BLaER1 treated with 17β-estradiol and CSF1 and Interleukin-3, amounts not matched to agents 10 nM and 100 nM (cell line): ENCODE measurements around the gene PCNT.

ENCODE experiments used
- H3K27ac ChIP-seq, 11 experiments: shearing (Covaris generic); formaldehyde crosslinking; 2 replicates each; pipeline ENCODE4 v1.8.1; 2022
- H3K27me3 ChIP-seq, 11 experiments: shearing (Covaris generic); formaldehyde crosslinking; 2 replicates each; pipeline ENCODE4 v1.8.1; 2022
- H3K36me3 ChIP-seq, 11 experiments: shearing (Covaris generic); formaldehyde crosslinking; 2 replicates each; pipeline ENCODE4 v1.8.1; 2022
- H3K4me1 ChIP-seq, 10 experiments: shearing (Covaris generic); formaldehyde crosslinking; 2 replicates each; pipeline ENCODE4 v1.8.1; 2022
- H3K4me2 ChIP-seq, 11 experiments: shearing (Covaris generic); formaldehyde crosslinking; 2 replicates each; pipeline ENCODE4 v1.8.1; 2022
- H3K4me3 ChIP-seq, 10 experiments: shearing (Covaris generic); formaldehyde crosslinking; 2 replicates each; pipeline ENCODE4 v1.8.1; 2022
- H3K9ac ChIP-seq, 11 experiments: shearing (Covaris generic); formaldehyde crosslinking; 2 replicates each; pipeline ENCODE4 v1.8.1; 2022
- H3K9me3 ChIP-seq, 11 experiments: shearing (Covaris generic); formaldehyde crosslinking; replicated peaks in 1 of 11; 2 replicates each; pipeline ENCODE4 v1.8.1; 2022
- H4K20me1 ChIP-seq, 11 experiments: shearing (Covaris generic); formaldehyde crosslinking; 2 replicates each; pipeline ENCODE4 v1.8.1; 2022
- Cebpa-rat ChIP-seq, 11 experiments: shearing (Covaris generic); IDR thresholded peaks; 2 replicates each; pipeline ENCODE4 v1.8.1; 2022

Gene PCNT

GRCh38 chr21:46312949-46313348, 11.0 kb upstream of the PCNT start:
- Histone ChIP-seq H3K9me3 (peaks cover 0 to 13% (median 0%) of the 10 kb centered on the region in 11 experiments; a peak in 1 of 22 replicates), H3K27ac (no peak overlapping the region), H3K4me1 (peaks cover 0 to under 1% (median 0%) of the 10 kb centered on the region in 10 experiments; a peak in 1 of 20 replicates), H3K27me3 (no peaks in the 10 kb centered on the region), H3K4me3 (no peak overlapping the region), H3K36me3 (peaks cover 0 to 98% (median 92%) of the 10 kb centered on the region in 11 experiments; a peak in 20 of 22 replicates), H3K4me2 (no peak overlapping the region), H4K20me1 (peaks cover 0 to 55% (median 7%) of the 10 kb centered on the region in 11 experiments; a peak in 11 of 22 replicates), H3K9ac (no peak overlapping the region)
- TF ChIP-seq Cebpa-rat (IDR thresholded peaks at IDR 0.05) = no peak

- Histone ChIP-seq H3K27me3 (no peaks in the 10 kb centered on the region), H3K4me1 (peaks cover 0 to 16% (median 9%) of the 10 kb centered on the region in 10 experiments; a peak in 17 of 20 replicates), H3K36me3 (peaks cover 0 to 98% (median 89%) of the 10 kb centered on the region in 11 experiments; a peak in 20 of 22 replicates), H3K9ac (no peak overlapping the region), H3K27ac (no peak overlapping the region), H4K20me1 (peaks cover 0 to 59% (median 23%) of the 10 kb centered on the region in 11 experiments; a peak in 15 of 22 replicates), H3K9me3 (peaks cover 0 to 13% (median 0%) of the 10 kb centered on the region in 11 experiments; a peak in 1 of 22 replicates), H3K4me2 (no peak overlapping the region), H3K4me3 (no peak overlapping the region)
- TF ChIP-seq Cebpa-rat (IDR thresholded peaks at IDR 0.05) = no peak
These were observed 9.4 kb upstream of the PCNT start for GRCh38 chr21:46314441-46315020.

GRCh38 chr21:46316708-46317324, 7.1 kb upstream of the PCNT start:
- Histone ChIP-seq H3K9ac (no peak overlapping the region), H3K4me3 (no peak overlapping the region), H3K27me3 (no peaks in the 10 kb centered on the region), H3K9me3 (peaks cover 0 to 13% (median 0%) of the 10 kb centered on the region in 11 experiments; a peak in 1 of 22 replicates), H3K36me3 (peaks cover 0 to 97% (median 75%) of the 10 kb centered on the region in 11 experiments; a peak in 20 of 22 replicates), H3K4me2 (no peak overlapping the region), H4K20me1 (peaks cover 0 to 80% (median 45%) of the 10 kb centered on the region in 11 experiments; a peak in 17 of 22 replicates), H3K4me1 (peaks cover 20 to 39% (median 32%) of the 10 kb centered on the region in 10 experiments), H3K27ac (no peak overlapping the region)
- TF ChIP-seq Cebpa-rat (IDR thresholded peaks at IDR 0.05) = no peak

- H3K4me2 ChIP-seq = no peak overlapping the region
These were observed 6.1 kb upstream of the PCNT start for GRCh38 chr21:46317710-46318463.

GRCh38 chr21:46318464-46318845, 5.5 kb upstream of the PCNT start:
- TF ChIP-seq Cebpa-rat (IDR thresholded peaks at IDR 0.05) = no peak
- Histone ChIP-seq H3K4me1 (peaks cover 25 to 46% (median 40%) of the 10 kb centered on the region in 10 experiments), H3K4me3 (no peak overlapping the region), H3K9ac (peak overlapping the region in 3 of 11 experiments; percentile 4 to 38 (median 13); a peak in 3 of 22 replicates), H3K4me2 (peak overlapping the region in 4 of 11 experiments; percentile 94 to 98 (median 96); a peak in 2 of 22 replicates), H3K27me3 (no peaks in the 10 kb centered on the region), H3K27ac (no peak overlapping the region), H3K36me3 (peaks cover 0 to 85% (median 60%) of the 10 kb centered on the region in 11 experiments; a peak in 19 of 22 replicates), H3K9me3 (no peaks in the 10 kb centered on the region), H4K20me1 (peaks cover 0 to 90% (median 56%) of the 10 kb centered on the region in 11 experiments; a peak in 17 of 22 replicates)

More at GRCh38 chr21:46317710-46318463, 6.1 kb upstream of the PCNT start:
- no peak overlapping the region for H3K4me3 ChIP-seq
- H3K4me1 ChIP-seq = peaks cover 25 to 46% (median 40%) of the 10 kb centered on the region in 10 experiments
- peaks cover 0 to 91% (median 56%) of the 10 kb centered on the region in 11 experiments; a peak in 17 of 22 replicates for H4K20me1 ChIP-seq
- H3K27me3 ChIP-seq = no peaks in the 10 kb centered on the region
- no peak for TF ChIP-seq Cebpa-rat (IDR thresholded peaks at IDR 0.05)
- H3K9me3 ChIP-seq = 0 out of 22 replicates have a peak, but pooled peaks cover 0 to 4% (median 0%) of the 10 kb centered on the region in 11 experiments
- no peak overlapping the region for H3K27ac ChIP-seq
- peaks cover 0 to 91% (median 66%) of the 10 kb centered on the region in 11 experiments; a peak in 20 of 22 replicates for H3K36me3 ChIP-seq
- H3K9ac ChIP-seq = peak overlapping the region in 2 of 11 experiments; percentile 4 to 38; a peak in 1 of 22 replicates

GRCh38 chr21:46319186-46319585, 4.8 kb upstream of the PCNT start:
- H3K27me3 ChIP-seq = no peaks in the 10 kb centered on the region
- peak overlapping the region in 2 of 11 experiments; percentile 13 to 47; a peak in 2 of 22 replicates for H3K9ac ChIP-seq
- no peak overlapping the region for H3K27ac ChIP-seq
- H3K4me1 ChIP-seq = peaks cover 25 to 46% (median 40%) of the 10 kb centered on the region in 10 experiments
- H4K20me1 ChIP-seq = peaks cover 0 to 87% (median 56%) of the 10 kb centered on the region in 11 experiments; a peak in 17 of 22 replicates
- H3K4me2 ChIP-seq = peak overlapping the region in 9 of 11 experiments; percentile 85 to 99 (median 96); a peak in 15 of 22 replicates
- H3K4me3 ChIP-seq = no peak overlapping the region
- peaks cover 0 to 78% (median 54%) of the 10 kb centered on the region in 11 experiments; a peak in 18 of 22 replicates for H3K36me3 ChIP-seq
- no peaks in the 10 kb centered on the region for H3K9me3 ChIP-seq
- TF ChIP-seq Cebpa-rat (IDR thresholded peaks at IDR 0.05) = no peak

- peaks cover 0 to 66% (median 42%) of the 10 kb centered on the region in 11 experiments; a peak in 18 of 22 replicates for H3K36me3 ChIP-seq
- H3K4me3 ChIP-seq = peak overlapping the region in 8 of 10 experiments; percentile 84 to 98 (median 89); a peak in 11 of 20 replicates
- no peak for TF ChIP-seq Cebpa-rat (IDR thresholded peaks at IDR 0.05)
- H3K27me3 ChIP-seq = no peaks in the 10 kb centered on the region
- H3K4me2 ChIP-seq = peak overlapping the region; percentile 85 to 99 (median 96)
- peak overlapping the region in 9 of 11 experiments; percentile 93 to 98 (median 96); a peak in 15 of 22 replicates for H3K9ac ChIP-seq
- peaks cover 0 to 76% (median 57%) of the 10 kb centered on the region in 11 experiments; a peak in 18 of 22 replicates for H4K20me1 ChIP-seq
- peak overlapping the region in 2 of 11 experiments; percentile 12 to 98; a peak in 3 of 22 replicates for H3K27ac ChIP-seq
- H3K9me3 ChIP-seq = no peaks in the 10 kb centered on the region
- peaks cover 26 to 47% (median 41%) of the 10 kb centered on the region in 10 experiments for H3K4me1 ChIP-seq
These were observed 3.6 kb upstream of the PCNT start for GRCh38 chr21:46320331-46320801.
